Right ventricle myocardium inferior (tissue), 1 donor: ENCODE results near the gene GLYAT. TPM values are rescaled to one million over a fixed set of nuclear protein-coding genes. Genes with fewer than 3 reads are reported as not detected.
"Not testable (repeated sequence)": the region's sequence is repeated elsewhere in the genome, so short reads cannot be mapped to it uniquely, and the experiment has no call there.

ENCODE experiments used
- ATAC-seq: fragments of 200-7000 bp; cut with Tn5 transposase; one replicate; pipeline ENCODE4 v1.9.1; 2020; ENCODE audit warnings: mild to moderate bottlenecking, moderate library complexity
- DNase-seq: peaks from one replicate; pipeline ENCODE4 v3.0.0; 2021; ENCODE audit errors: missing footprints
- intact Hi-C: fragments of 100-400 bp; cut with DNase I; formaldehyde crosslinking; loops from one replicate; pipeline ENCODE4 v1.11.0; 2022
- total RNA-seq: library from RNA; stranded (reverse); fragmentation: NEBNext Ultra II Directional; extraction: Animal tissue kit (Norgen Biotek cat#: 25700); gene quantifications from one replicate; pipeline ENCODE4 v1.2.1, GENCODE V29; 2021
- donor health status: DM: no; HTN: yes; CAD: no; lungs with severe emphysema.

Gene GLYAT
- total RNA-seq, 1 donor from 2014 or later = 1.4 TPM

DNA sequence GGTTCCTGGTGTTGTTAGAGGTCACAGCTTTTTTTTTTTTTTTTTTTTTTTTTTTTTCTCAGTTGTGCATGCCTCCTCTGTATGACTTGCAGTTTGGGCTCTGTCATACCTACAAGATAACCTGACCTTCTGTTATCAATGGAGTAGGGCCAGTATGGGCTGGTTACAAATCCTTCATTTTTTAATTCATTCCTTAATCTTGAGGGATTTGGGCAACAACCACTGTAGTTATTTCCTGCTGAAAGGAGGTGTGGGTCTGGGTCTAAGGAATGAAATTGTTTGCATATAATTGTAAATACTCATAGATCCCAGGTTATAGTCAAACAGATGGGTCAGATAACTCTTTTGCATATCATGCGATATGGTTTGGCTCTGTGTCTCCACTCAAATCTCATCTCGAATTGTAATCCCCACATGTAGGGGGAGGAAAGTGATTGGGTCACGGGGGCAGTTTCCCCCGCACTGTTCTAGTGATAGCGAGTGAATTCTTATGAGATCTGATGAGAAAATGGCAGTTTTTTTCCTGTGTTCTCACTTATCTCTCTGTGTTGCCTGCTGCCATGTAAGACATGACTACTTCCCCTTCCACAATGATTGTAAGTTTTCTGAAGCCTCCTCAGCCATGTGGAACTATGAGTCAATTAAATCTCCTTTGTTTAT lies 14.1 kb upstream of the GLYAT start:
- intact Hi-C loops = no loop called here
- ATAC-seq = no peak
- DNase-seq = no peak

DNA sequence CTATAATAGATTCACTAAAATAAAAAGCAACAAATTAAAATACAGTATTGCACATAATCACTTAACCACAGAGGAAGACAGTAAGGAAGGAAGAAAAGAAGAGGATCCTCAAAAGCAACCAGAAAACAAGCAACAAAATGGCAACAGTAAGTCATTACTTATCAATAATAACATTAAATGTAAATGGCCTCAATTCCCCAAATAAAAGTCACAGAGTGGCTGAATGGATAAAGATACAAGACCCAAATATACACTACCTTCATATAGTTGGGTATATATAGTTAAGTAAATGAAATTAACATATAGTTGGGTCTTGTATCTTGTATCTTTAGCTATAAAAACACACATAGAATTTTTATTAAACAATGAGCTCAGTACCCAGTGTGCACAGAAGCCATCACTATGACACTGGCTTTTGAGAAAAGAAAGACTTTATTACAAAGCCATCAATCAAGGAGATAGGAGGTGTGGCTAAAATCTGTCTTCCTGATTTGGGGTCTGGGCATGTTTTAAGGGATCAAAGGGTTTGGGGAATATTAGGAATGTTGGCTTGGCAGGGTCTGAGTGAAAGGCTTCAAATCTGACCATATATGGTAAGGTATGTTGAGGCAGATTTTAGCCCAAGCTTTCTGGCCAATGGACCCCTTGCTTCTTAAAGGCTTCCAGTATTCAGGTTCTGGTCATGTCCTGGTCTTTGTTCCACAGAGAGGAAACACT lies 13.4 kb upstream of the GLYAT start:
- ATAC-seq (no peak), DNase-seq (no peak)
- intact Hi-C loops = no loop called here

DNA sequence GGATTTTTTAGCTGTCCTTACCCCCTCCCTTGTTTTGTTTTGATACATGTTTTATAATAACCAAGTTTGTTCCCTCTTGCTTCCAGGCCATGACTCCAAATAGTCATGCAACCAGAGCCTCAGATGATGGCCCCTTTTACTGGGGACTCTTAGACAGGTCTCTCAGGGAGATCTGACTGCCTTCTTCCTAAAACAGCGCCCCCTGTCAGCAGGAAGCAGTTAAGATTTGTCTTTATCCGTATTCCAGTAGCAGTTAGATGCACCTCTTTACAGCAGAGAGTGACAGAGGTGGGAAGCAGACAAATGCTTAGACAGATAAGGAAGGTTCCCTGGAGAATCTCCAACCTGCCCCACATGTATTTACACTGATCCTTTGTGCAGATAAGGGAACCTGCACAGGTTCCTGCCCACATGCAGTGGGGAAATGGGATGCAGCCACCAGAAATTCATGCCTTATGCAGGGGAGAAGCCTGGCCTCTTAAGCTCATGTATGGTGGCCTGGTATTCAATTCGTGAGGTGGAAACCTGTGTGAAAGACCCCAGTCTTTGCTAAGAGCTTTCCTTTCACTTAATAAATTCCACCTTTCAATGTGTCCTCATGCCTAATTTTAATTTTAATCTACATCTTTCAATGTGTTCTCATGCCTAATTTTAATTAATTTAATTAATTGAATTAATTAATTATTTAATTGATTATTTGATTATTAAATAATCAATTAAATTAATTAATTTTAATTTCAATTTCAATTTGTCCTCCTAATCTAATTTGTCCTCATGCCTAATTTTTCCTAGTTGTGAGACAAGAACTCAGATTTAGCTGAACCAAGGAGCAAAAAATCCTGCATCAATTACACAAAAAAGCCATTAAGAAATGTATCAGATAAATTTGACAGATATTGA lies 11.5 kb upstream of the GLYAT start:
- ATAC-seq (no peak), DNase-seq (no peak)
- intact Hi-C loops = no loop called here

DNA sequence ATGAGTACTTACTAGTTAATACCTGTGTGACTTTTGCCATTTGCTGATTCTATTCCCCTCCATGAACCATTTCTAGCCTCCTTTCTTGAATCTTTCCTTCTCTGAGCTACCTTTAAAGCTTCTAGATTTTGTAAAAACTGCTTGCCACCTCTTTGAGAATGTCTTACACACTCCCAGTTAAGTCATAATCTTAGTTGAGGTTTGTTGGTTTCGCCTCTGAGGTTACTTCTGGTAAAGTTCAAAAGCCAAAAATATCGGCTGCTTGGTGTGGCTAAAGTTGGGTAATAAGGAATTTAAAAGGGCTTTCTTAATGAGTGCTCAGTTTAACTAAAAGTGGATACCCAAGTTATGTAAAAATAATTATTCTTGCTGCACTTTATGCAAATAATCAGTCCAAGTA lies 10.4 kb upstream of the GLYAT start:
- no peak for ATAC-seq
- intact Hi-C loops = no loop called here

DNA sequence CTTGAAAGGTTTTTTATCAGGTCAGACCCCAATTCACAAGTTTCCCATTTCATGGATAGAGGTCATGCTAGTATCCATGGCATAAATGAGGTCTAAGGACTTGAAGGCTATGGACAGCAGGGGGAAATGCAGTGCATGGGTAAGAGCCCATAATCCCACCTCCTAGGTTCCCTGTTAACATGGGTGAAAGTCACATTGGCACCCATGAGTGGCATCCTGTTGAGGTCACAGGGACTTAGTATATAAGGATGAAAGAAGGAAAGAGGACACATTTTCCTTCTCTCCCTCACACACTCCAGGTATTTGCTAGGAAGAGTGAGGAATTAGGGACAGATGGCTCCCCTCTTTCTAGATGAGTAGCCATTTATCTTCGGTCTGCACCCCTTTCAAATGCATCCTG lies 9.4 kb upstream of the GLYAT start:
- DNase-seq = no peak
- intact Hi-C loops = no loop called here
- ATAC-seq = no peak

More for the DNA sequence above, 10.4 kb upstream of the GLYAT start:
- no peak for DNase-seq

DNA sequence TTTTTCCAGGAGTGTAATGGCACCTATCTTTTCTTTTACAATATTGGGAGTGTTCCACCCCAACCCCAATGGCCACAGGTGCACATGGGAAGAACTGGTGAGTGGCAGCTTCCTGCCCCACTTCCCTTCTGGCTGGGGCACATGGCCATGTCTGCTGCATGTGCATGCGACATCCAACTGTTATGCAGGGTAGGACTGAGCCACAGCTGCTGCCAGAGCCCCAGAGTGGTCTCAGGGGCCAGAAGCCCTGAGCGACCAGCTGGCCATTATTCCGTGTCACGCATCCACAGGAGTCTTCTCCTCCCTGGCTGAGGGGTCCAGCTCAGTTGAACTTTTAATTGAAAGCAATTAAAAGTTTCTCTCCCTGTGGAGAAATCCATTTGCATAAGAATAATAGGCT lies 8.7 kb upstream of the GLYAT start:
- intact Hi-C loops = no loop called here
- DNase-seq (no peak), ATAC-seq (no peak)

DNA sequence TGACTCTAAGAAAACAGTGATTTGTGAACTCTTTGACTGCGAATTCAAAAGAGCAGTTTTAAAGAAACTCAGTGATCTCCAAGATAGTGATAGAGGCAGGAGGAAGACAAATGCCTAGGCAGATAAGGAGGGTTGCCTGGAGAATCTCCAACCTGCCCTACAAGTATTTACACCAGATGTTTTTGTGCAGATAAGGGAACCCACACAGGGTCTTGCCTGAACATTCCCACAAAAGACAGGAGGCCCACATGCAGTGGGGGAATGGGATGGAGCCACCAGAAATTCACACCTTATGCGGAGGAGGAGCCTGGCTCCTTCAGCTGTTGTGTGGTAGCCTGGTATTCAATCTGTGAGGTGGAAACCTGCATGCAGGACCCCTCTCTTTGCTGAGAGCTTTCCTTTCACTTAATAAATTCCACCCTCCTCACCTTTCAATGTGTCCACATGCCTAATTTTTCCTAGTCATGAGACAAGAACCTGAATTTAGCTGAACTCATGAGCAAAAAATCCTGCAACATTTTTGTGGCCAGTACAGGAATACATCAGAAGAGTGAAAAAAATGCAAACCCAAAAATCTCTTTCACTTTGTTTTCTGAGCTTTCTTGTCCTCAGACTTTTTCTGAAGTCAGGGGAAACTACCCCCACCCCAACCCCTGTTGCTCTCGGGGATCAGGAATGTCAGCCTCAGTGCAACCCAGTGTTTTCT lies 8.1 kb upstream of the GLYAT start:
- intact Hi-C loops = no loop called here
- DNase-seq (no peak), ATAC-seq (no peak)

DNA sequence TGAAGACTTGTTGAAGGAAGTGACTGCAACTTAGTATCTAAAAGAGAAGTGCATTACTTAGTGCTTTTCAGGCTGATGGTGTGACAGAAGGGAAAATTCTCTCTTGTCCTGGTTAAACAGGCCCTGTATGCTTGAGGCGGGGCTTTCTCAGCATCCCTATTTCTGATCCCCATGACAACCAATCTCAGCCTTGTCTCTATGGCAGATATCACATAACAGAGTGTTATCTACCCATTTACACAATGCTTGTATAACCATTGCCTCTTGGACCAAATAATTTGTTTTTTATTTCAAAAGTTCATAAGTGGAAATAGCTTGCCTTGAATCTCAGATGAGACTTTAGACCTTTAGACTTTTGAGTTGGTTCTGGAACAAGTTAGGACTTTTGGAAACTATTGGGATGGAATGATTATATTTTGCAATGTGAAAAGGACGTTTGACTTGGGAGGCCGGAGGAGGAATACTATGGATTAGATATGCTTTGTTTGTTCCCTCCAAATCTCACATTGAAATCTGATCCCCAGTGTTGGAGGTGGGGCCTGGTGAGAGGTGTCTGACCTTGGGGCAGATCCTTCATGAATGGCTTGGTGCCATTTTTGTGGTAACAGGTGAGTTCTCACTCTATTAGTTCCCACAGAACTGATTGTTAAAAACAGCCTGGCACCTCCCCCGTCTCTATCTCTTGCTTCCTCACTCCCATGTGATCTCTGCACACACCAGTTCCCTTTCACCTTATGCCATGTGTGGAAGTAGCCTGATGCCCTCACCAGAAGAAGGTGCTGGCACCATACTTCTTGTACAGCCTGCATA lies 3.1 kb upstream of the GLYAT start:
- intact Hi-C loops = no loop called here
- DNase-seq (no peak), ATAC-seq (no peak)

DNA sequence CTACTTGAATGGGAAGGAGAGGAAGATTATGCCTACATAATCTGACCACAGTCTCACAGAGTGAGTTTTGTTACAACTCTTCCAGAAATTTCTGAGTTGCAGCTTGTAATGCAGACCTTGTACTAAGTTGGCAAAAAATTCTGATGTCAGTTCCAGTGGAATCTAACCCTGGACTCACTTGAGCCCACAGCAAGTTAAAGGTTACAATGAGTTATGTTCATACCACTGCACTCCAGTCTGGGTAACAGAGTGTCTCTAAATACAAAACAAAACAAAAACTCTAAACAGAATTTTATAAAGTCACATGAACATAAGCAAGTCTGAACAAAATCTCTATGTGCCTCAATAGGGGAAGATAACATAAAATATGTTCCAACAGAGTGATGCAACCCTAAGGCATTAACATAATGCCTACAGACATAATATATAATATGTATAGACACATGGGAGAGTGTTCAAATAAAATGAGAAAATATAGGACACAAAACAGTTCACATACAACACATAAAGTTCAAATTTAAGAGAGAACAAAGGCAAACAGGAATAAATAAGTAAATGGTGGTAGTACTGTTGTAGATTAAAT lies 1.1 kb downstream of the GLYAT start:
- ATAC-seq (no peak), DNase-seq (no peak)
- intact Hi-C loops = no loop called here

DNA sequence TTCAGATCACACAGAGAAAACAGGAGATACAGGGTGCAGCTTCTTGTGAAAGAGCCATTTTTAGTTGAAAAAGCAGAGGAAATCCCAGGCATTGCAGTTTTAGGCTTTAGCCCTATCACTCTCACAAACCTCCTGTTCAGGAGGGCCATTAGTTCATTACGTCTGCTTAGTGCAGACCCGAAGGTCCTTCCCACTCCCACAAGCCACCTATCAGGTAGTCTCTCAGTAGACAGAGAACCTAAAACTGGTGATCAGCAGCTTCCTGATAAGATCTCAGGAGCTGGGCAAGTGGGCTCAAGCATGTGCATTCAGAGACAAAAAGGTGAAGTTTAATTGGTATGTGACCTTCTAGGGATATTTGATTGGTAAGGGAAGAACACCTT lies 4.3 kb downstream of the GLYAT start:
- intact Hi-C loops = loop anchor here (10.0 kb wide), 1 partner anchor 57 kb away; no protein-coding TSS in a partner anchor
- ATAC-seq (no peak), DNase-seq (no peak)

DNA sequence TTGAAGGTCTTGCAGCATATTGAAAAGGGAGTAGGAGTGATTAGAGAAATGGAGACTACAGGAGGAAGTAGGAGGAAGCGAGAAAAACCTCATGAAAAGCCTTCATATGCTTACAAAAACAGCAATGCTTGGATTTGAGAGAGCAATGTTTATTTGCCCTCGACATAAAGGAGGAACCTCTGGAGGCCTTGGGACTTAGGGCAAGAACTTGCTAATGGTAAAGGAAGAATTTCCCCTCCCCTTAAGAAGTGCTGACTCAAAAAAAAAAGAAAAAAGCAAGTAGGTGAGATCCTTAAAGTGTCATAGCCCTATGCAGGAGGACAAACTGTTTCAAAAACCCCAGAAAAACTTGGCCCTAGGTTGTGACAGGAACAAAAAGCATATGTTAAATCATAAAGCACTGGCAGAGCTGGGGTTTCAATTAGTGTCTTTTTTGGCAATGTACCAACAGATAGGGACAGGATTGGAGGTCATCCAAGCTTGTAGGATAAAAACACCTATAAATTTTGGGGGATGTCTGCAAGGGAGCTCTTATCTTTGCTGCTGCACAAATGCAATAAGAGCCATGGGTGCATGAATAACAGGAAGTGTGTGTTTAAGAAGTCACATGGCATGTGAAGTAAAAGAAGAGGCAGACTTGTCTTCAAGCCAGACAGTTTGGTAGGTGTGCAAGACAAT lies 4.9 kb downstream of the GLYAT start:
- DNase-seq (no peak), ATAC-seq (no peak)
- intact Hi-C loops = loop anchor here (10.0 kb wide), 1 partner anchor 58 kb away; no protein-coding TSS in a partner anchor

DNA sequence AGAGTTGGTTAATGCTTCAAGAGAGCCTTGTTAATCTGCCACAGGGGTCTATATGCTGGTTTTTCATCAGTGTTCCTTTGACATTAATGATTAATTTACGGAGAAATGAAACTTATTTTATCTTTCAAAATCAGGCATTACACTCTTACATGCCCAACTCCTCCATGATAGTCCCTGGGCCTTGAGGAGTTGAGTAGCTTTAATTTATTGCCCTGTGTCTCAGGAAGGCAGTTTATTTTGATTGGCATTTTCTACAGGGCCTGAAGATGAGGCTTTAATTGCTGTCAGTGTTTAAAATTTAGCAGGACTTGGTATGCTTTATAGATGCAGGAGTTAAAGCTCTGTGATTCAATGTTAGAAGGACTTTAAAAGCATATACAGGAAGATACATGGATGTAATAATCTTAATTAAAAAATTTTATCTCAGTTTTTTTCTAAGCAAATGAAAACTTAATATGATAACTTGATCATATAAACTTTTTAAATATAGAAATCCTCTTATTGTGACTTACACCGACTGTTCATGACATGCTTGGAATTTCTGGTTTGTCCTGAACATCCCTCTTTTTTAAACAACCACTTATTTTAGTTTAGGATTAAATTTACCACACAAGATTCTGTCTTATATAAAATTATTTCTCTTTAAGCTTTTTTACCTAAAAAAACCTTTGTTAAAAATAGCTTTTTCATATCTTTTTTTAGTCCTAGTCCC lies 12.2 kb downstream of the GLYAT start:
- intact Hi-C loops = loop anchor here (10.0 kb wide), 1 partner anchor 65 kb away; no protein-coding TSS in a partner anchor
- DNase-seq (no peak), ATAC-seq (no peak)

DNA sequence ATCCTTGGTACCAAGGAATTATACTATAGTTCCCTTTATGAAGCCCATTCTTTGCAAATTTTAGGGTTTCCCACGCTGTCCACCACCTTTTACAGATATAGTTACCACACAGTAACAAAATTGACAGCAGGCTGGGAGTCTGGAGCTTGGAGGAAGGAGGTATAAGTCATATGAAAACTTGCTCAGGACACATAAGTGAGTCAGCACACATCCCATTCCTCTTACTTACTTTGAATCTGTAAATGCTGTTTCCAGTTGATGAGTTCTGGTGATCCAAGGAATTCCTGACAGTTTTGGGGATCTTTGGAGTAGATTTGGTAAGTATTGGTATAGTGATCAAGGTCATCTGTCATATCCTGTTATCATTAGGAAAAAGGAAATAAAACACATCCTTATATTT lies 19.2 kb downstream of the GLYAT start:
- intact Hi-C loops = no loop called here
- no peak for ATAC-seq
- no peak for DNase-seq

DNA sequence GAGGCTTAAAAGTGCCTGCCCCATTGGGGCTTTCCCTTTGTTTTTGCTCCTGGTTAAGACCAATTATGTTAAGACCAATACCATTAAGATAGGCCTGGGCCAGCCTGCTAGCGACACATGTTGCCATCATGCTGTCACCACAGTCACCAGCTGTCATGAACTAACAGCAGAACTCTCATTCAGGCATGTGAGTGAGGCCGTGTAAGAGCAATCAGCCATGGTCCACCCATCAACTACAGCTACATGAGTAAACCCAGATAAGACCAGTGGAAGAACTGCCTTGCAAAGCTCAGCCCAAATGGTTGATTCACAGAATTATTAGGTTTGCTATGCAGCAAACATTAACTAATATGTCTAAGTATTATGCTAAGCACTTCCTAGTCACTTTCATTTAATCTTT lies 19.9 kb downstream of the GLYAT start:
- DNase-seq (no peak), ATAC-seq (no peak)
- intact Hi-C loops = no loop called here

DNA sequence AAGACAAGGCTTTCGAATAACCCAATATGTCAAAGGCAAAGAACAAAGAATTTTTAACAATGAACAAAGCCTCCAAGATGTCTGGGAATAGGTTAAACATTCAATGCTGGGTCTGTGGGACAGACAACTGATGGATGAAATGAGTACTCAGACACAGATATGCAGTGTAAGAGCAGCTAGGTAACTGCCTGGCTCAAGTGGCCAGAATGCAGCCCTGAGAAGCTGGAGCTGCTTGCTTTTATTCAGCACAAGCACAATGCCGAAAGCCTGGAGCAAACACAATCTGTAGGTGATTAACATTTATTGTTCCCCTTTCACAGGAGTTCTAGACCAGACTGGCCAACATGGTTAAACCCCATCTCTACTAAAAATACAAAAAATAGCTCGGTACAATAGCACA lies 24.0 kb downstream of the GLYAT start:
- intact Hi-C loops = no loop called here

DNA sequence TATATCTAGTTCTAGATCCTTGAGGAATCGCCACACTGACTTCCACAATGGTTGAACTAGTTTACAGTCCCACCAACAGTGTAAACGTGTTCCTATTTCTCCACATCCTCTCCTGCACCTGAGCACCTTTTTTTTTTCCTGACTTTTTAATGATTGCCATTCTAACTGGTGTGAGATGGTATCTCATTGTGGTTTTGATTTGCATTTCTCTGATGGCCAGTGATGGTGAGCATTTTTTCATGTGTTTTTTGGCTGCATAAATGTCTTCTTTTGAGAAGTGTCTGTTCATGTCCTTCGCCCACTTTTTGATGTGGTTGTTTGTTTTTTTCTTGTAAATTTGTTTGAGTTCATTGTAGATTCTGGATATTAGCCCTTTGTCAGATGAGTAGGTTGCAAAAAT lies 34.9 kb downstream of the GLYAT start:
- intact Hi-C loops, ATAC-seq, DNase-seq: not testable (repeated sequence)

More for the DNA sequence above, 24.0 kb downstream of the GLYAT start:
- DNase-seq (no peak), ATAC-seq (no peak)

DNA sequence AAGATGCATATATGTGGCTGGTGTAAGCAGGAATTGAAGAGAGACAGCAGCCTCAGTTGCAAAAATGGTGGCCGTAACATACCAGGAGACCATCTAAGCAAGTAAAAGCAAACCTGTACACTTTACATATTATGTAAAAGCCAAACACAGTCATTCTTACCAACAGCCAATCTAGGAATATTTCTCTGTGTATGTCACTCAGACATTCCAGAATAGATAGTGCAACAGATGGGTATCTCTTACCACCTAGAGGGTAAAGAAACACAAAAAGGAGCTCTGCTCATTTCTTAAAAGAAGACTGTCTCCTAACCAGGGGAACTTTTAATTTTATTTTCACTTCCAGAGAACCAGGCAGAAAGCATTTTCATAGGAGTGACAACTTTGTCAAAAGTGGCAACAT lies 38.7 kb downstream of the GLYAT start:
- DNase-seq = no peak
- ATAC-seq = no peak
- intact Hi-C loops = no loop called here
